Raji (cell line): Measurements from ENCODE around the gene SCUBE3.

Source experiments
- POLR2A ChIP-seq: IDR thresholded peaks from 2 replicates; pipeline ENCODE4 v1.6.1; 2011; ENCODE audit warnings: low read depth, low read length, control low read depth; ENCODE audit not compliant: insufficient read depth

SCUBE3 gene

DNA sequence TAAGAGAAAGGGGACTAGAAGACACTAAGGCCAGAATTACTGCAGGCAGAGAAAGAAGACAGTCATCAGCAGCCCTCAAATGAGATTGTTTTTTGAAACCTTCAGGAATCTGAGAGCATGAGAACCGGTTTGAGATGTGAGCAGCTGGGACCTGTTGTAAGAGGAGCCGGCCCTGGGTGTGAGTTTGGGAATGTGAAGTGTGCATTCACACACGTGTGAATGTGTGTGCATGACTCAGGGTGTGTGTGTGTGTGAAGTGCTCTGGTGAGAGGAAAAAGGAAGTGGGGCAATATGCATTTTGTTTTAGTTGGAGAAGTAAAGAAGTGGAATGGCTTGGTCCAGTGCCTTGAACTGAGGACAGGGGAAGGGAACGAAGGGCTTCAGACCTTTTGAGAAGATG lies 4.3 kb downstream of the SCUBE3 start:
- no peak for TF ChIP-seq POLR2A

GRCh38 chr6:35218456-35218855 lies 4.7 kb downstream of the SCUBE3 start:
- TF ChIP-seq POLR2A, result no peak

DNA sequence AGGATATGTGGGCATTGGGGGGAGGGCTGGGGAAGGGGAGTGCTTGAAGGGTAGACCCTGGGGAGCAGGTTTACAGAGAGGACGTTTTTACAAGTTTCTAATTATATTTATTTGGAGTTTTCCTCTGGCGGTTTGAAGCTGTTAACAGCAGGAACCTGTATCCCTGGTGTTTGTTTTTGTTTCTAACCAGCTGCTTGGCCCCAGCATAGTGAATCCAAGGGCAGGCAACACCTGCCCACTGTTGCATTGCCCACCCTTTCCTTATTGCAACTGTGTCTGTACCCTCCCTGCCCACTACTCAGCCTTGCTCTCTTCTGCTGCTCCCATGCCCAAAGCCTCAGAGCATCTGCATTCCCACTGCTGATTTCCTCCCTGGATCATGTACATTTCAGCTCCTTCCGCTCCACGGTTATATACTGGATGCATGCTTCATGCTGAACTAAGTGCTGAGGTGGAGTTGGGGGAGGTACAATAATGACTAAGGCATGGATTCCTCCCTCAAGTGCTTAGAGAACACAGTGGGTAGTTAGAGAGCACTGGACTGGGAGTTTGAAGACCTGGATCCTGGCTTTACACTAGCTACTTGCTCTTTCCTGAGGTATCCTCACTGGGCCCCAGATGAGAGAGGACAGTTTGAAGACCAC lies 6.0 kb downstream of the SCUBE3 start:
- no peak for TF ChIP-seq POLR2A

- TF ChIP-seq POLR2A, result no peak
Measured at GRCh38 chr6:35220711-35221110, 7.0 kb downstream of the SCUBE3 start.

DNA sequence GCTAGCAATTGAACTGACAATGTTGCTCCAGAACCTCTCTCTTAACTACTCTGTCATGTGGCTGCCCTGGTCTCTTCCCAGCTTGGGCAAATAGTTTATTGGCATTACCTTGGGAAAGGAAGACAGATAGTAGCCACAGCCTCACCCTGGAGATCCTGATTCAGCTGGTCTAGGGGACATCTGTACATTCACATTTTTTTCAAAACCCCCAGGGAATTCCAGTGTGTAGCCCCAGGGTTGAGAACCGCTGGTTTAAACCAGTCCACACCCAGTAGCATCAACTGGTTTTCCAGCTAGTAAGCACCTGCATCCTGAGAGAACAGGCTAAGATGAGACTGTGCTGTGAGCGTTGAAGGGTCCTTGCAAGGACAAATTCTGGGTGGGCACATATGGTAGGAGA lies 9.6 kb downstream of the SCUBE3 start:
- no peak for TF ChIP-seq POLR2A

GRCh38 chr6:35224720-35225119 lies 11.0 kb downstream of the SCUBE3 start:
- TF ChIP-seq POLR2A, result no peak

DNA sequence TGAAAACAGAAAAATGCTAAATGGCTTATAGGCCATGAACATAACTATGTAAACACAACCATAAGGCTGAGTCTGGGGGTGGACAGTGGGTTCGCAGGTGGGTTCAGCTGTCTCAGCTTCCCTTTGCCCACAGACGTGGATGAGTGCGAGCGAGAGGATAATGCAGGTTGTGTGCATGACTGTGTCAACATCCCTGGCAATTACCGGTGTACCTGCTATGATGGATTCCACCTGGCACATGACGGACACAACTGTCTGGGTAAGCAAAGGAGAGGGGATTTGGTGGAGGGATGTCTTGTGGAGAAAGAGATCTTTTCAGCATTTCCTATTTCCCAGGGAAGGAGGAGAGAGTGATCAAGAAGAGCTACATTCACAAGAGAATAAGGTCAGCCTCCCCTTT lies 14.7 kb downstream of the SCUBE3 start:
- TF ChIP-seq POLR2A, result no peak

DNA sequence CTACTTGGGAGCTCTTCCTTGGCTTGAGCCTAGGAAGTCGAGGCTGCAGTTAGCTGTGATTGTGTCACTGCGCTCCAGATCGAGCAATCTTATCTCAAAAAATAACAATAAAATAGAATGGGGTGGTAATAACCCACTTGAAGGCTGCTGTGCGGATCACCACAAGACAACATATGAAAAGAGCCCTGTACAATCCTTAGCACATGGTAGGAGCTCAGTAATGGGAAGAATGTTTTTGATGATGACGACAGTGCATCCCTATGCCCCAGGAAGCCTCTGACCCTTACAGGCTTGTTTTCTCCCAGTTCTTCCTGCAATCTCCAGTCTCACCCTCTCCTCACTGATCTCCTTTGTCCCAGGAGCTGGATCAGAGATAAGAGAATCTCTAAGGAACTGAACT lies 15.5 kb downstream of the SCUBE3 start:
- no peak for TF ChIP-seq POLR2A

DNA sequence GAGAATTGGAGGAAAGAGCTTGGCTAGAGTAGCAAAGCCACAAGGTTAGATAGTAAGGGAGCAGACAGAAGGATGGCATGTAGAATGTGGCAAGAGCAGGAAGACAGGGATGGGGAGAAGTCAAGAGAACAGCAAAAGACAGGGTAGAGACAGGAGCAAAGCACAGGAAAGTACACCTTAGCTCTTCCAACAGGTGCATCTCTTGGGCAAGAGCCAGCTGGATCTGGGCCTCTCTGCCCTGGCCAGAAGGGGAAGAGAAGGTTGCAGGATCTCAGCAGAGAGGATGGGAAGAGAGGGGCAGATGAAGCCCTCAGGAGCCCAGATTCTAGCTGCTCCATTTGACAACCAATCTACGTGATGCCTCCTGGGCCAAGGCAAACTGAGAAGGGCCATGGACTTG lies 16.7 kb downstream of the SCUBE3 start:
- no peak for TF ChIP-seq POLR2A

DNA sequence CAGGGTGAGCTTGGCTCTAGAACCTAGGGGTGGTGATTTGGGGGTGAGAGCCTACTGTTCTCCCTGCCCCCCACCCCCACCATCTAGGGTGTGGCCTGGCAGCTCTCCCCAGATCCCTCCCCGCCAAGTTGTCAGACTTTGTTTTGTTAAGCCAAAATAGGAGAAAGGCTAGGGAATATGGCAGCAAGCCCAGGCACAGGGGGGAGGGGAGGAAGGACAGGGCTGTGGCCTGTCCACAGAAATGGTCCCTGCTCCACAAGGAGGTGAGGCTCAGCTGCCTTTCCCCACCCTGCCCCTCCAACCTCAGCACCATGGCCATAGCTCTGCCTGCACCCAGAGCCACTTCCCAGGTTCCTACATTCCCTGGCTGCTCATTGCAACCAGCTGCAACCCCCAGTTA lies 17.2 kb downstream of the SCUBE3 start:
- no peak for TF ChIP-seq POLR2A

DNA sequence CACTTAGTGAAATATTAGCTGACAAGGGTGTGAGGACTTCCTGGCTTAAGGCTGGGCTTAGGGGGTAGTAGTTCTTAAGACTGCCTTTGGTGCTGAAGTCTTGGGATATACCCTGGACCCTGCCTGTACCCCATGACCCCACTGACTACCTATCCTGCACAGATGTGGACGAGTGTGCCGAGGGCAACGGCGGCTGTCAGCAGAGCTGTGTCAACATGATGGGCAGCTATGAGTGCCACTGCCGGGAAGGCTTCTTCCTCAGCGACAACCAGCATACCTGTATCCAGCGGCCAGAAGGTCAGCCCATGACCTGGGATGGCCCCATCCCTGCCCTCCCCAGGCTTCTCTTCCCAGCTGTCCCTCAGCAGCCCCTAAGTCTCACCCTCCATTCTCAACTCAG lies 17.8 kb downstream of the SCUBE3 start:
- TF ChIP-seq POLR2A, result no peak

DNA sequence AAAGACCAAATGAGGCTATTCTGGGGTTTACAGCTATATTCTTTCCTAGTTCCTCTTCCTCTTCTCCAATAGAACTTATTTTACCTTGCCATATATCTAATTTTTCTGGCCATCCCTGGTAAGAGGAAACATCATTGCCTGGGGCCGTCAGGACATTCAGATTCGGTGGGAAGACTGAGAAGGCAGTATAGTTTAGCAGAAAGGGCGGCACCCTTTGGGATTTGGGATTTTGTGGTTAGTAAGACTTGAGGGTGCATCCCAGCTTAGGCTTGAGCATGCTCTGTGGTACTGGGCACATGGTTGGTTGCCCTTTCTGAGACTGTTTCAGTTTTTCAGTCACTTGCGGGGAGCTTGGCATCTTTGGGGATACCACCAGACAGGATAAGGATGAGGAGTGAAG lies 21.1 kb downstream of the SCUBE3 start:
- no peak for TF ChIP-seq POLR2A

DNA sequence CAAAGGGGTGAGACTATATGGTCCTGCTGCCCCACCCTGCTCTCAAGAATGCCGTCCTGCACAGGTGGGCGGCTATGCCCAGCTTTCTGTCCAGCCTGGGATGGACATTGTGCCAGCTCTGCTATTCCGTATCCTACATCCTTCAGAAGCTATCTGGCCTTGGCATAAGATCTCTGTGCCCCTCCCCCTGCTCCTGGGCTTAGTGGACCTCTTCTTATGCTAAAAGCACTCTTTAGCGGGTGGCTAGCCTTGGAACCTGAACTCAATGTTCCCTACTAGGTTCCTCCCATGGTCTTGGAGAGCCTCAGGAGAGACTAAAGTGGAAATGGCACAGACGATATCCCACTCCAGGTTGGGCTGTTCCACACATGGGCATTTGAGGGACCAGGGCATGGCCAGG lies 22.5 kb downstream of the SCUBE3 start:
- no peak for TF ChIP-seq POLR2A

- TF ChIP-seq POLR2A, result no peak
Measured at GRCh38 chr6:35237476-35237875, 23.7 kb downstream of the SCUBE3 start.

DNA sequence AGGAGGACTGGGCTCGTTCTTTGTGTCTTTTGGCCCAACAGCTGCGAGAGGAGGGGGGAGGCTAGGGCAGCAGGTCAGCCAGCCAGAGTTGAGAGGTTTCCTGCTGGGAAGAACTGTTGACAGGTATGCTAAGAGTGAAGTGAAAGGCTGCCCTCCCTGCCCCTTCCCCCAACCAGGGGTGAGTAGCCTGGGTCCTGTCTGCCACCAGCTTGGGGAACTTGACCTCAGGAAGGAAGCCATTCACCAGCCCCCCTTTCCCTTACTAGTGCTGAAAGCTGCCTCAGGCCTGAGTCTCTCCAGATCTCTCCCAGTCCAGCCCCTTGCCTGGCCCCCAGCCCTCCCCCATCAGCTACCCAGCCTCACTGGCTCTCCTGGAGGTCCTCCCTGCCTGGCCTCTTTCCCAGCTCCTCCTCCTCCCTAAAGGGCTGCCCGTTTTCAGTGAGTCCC lies 25.1 kb downstream of the SCUBE3 start:
- no peak for TF ChIP-seq POLR2A

DNA sequence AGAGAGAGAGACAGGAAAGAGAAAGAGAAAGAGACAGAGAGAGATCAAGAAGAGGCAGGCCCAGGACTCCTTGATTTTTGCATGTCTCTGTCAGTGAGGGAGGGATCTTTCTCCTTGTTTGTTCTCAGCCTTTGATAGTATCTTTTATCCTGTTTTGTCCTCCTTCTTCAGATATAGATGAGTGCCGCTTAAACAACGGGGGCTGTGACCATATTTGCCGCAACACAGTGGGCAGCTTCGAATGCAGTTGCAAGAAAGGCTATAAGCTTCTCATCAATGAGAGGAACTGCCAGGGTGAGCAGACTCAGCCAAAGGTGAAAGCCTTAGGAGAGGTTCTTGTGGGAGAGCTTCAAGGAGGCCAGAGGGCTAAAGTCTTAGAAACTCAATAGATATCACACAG lies 25.8 kb downstream of the SCUBE3 start:
- no peak for TF ChIP-seq POLR2A
